Right ventricle myocardium inferior (tissue), 1 donor: ENCODE results near the gene ADAMTS16. TPM values are rescaled to one million over a fixed set of nuclear protein-coding genes. Genes with fewer than 3 reads are reported as not detected.

Source experiments
- ATAC-seq: fragments of 200-7000 bp; cut with Tn5 transposase; one replicate; pipeline ENCODE4 v1.9.1; 2020; ENCODE audit warnings: mild to moderate bottlenecking, moderate library complexity
- DNase-seq: peaks from one replicate; pipeline ENCODE4 v3.0.0; 2021; ENCODE audit errors: missing footprints
- intact Hi-C: fragments of 100-400 bp; cut with DNase I; formaldehyde crosslinking; loops from one replicate; pipeline ENCODE4 v1.11.0; 2022
- total RNA-seq: library from RNA; stranded (reverse); fragmentation: NEBNext Ultra II Directional; extraction: Animal tissue kit (Norgen Biotek cat#: 25700); gene quantifications from one replicate; pipeline ENCODE4 v1.2.1, GENCODE V29; 2021
- donor health status: DM: no; HTN: yes; CAD: no; lungs with severe emphysema.

Gene ADAMTS16
- total RNA-seq, 1 donor from 2014 or later: not detected

DNA sequence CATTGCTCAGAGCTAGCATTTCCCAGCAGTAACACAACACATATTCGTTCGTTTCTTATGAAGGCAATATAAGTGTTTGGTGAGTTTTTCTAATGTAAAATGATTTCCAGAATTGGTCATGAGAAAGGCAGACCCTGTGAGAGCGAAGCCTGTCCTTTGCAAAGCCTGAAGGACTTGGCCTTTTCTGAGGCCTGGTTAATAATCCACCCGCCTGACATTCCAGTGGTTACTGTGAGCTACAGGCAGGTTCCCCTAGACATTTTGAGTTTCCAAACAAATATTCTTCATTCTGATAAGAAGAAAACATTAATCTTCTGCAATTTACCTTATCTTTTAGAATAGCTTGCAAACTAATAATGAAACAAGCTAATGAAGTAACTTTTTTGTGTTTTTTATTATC lies 38.0 kb downstream of the ADAMTS16 start:
- ATAC-seq: no peak
- intact Hi-C loops: no loop called here
- DNase-seq: no peak

GRCh38 chr5:5178580-5178979 lies 38.5 kb downstream of the ADAMTS16 start:
- intact Hi-C loops: no loop called here
- DNase-seq: no peak
- ATAC-seq: no peak

GRCh38 chr5:5179079-5179478 lies 38.9 kb downstream of the ADAMTS16 start:
- ATAC-seq: no peak
- no peak for DNase-seq
- intact Hi-C loops: no loop called here

- no peak for ATAC-seq
- no peak for DNase-seq
- intact Hi-C loops: no loop called here
Observed at GRCh38 chr5:5179597-5179996, 39.5 kb downstream of the ADAMTS16 start.

DNA sequence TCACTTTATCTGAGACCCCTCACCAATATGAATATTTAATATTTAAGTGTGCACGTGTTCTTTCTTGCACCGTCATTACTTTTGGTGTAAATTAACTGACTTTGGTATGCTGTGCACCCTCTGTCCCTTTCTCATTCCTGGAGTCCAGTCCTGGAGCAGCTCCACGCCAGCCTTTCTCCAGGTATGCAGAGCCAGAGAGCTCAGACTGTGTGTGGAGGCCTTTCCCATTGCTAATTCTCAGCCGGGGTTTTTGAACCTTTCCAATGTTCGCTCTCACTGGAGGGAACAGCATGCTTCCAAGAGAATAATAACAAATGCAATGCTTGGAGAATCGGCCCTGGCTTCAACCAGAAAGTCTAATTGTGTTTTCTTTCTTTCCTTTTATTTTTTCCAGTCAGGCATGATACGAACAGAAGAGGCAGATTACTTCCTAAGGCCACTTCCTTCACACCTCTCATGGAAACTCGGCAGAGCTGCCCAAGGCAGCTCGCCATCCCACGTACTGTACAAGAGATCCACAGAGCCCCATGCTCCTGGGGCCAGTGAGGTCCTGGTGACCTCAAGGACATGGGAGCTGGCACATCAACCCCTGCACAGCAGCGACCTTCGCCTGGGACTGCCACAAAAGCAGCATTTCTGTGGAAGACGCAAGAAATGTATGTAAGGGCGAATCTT lies 41.7 kb downstream of the ADAMTS16 start:
- intact Hi-C loops: no loop called here
- DNase-seq: no peak

DNA sequence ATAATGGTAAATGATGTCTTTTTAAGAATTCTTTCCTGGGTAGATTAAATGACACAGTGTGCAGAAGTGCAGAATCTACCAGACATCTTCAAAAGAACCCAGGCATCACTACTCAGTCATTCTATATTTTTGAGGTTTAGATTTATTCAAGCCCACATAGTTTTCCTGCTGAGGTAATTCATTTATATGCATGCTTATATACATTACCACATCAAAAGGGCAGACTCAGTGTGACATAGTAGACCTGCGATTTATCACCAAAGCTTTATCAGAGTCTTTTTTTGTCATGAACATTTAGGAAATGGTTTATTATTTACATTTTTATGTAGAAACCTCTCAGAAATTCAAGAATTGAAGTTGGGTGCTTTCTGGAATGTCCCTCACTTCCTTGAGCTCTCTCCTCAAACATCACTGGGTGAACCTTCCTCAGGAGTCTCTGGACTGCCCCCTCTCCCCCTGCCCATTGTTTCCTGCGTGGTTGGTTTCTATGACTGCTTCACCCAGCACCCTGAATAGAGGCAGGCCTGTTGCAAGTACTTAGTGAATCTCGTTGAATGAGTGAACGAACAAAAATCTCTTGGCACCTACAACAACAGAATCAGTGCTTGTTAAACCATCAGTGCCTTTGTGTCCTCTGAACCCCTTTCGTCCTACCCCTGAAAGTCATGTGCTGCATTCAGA lies 42.5 kb downstream of the ADAMTS16 start:
- intact Hi-C loops: no loop called here
- ATAC-seq (no peak), DNase-seq (no peak)

More for the DNA sequence above, 41.7 kb downstream of the ADAMTS16 start:
- ATAC-seq: no peak

GRCh38 chr5:5183189-5183699 lies 43.1 kb downstream of the ADAMTS16 start:
- ATAC-seq (no peak), DNase-seq (no peak)
- intact Hi-C loops: no loop called here

DNA sequence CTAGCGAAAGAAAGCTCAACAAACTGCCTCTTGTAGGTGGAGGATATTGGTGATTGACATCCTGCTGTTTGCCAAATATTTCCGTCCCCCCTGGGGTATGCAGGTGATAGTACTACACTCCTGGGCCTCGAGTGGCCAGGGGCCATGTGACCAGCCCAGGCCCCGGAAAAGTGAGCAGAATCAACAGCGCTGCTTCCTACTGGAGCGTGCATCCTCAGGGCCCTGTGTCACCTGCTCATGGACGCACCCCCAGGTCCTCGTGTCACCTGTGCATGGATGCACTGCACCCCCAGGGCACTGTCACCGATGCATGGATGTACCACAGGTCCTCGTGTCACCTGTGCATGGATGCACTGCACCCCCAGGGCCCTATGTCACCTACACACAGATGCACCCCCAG lies 43.8 kb downstream of the ADAMTS16 start:
- intact Hi-C loops: no loop called here
- ATAC-seq (no peak), DNase-seq (no peak)

DNA sequence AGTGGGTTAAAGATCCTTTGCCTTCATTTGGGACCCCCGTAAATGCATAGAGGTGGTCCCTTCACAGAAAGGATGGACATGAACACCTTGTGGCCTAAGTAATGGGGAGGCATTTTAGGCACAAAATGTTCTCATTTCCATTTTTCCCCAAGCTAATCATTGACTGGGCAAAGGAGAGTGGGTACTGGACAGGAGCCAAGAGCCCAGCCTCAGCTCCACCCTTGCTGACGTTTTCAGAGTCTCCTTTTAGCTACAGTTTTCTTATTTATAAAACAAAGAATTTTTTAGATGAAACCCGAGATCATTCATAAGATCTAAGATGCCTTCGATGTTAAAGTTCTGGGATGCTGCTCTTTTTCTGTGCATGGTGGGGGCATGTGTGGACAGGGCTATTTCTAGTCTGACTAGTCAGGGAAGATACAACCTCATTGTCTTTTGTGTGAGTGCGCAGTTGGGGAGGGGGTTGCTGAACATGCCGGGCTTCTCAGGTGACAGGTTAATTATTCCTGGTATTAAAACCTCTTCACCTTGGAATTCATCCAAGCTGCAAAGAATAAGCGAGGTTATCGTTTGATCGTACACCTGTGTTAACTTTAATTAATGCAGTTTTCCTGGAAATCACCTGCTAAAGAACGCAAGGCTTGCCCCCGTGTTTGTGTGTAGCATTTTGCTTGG lies 48.4 kb downstream of the ADAMTS16 start:
- intact Hi-C loops: no loop called here
- ATAC-seq (no peak), DNase-seq (no peak)

DNA sequence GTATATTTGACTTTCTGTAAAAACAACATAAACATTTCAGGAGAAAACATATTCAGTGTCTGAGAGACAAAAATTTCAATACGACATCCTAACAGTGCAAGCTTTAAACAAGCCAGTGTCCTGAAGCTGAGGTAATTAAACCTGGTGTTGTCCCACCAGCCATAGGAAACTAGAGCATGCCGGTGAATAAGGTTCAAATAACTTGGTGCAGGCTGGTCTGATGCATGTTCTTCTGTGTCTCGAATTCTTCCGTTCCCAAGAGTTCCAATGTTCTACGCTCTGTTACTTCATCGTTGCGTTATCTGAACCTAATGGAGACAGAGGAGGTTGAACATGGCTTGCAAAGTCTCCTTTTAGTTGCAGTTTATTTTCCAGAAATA lies 48.9 kb downstream of the ADAMTS16 start:
- intact Hi-C loops: no loop called here
- ATAC-seq: no peak
- DNase-seq: no peak

- ATAC-seq: no peak
- intact Hi-C loops: no loop called here
- DNase-seq: no peak
Observed at GRCh38 chr5:5191906-5192305, 51.8 kb downstream of the ADAMTS16 start.

DNA sequence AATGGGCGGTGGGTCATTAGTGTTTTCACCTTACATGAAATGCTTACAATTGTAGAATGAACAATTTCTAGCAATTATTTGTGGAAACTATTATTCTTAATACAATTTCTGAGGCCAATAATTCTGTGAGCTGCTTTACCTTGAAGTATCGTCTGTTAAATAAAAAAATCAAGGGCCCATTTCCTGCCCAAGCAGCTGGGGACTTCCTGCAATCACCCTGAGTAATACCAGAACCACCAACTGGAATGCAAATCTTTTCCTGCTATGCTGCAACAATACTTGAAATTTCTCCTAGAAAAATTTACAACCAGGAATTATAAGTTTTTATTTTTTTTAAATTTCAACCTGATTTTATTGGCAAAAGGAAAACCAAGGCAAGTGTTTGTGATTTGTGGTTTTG lies 52.6 kb downstream of the ADAMTS16 start:
- intact Hi-C loops: no loop called here
- no peak for ATAC-seq

DNA sequence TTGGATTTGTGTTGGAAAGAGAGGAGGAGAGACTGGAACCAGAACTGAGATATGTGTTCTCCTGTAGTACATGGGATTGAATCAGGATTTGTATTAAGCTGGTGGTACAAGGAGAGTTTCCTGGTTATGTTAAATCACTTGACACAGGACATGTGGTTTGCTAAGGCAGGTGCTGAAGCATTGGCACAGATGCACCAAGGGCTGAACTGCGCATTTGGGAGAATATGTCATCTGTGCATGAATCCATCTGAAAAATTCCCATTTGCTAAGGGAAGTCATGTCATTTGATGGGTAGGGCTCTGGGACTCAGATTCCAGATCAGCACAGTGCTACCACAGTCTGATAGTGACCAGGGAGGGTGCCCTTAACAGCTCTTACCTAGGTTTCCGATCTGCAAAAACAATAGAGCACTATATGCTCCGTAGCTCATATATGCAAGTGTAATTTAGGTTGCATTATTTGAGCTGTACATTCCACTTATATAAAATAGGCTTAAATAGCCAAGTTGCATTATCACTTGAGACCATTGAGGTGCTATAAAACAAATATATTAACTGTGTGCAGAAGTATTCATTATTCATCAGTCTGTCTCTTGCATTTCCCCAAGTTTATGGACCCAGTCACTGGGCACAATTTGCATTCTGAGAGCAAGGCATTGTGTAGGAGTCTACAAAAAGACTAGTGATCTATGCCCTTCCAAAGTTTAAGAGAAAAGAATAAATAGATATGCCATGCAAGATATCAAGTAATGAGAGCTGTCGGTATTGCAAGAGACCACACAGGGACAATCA lies 55.2 kb downstream of the ADAMTS16 start:
- ATAC-seq: no peak
- intact Hi-C loops: no loop called here
- DNase-seq: no peak

More for the DNA sequence above, 52.6 kb downstream of the ADAMTS16 start:
- DNase-seq: no peak

GRCh38 chr5:5198135-5198534 lies 58.0 kb downstream of the ADAMTS16 start:
- intact Hi-C loops: no loop called here

DNA sequence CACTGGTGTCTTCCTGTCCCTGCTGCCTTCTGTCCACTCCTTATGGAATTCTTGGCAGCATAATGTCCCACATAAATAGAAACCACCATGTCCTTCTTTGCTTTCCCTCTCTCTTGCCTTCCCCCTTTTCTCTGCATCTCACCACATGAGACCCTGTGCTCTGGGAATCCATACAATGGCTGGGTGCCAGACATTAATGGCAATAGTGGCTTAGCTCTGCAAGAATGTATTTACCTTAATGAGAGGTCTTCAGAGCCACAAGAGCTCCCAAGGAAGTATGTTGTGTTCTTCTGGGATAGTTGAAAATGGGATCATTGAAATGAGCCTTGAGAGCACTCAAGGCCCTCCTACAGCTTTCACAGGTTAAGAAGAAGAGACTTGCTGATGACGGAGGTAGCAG lies 58.7 kb downstream of the ADAMTS16 start:
- intact Hi-C loops: no loop called here
- no peak for DNase-seq
- no peak for ATAC-seq

More at GRCh38 chr5:5198135-5198534, 58.0 kb downstream of the ADAMTS16 start:
- ATAC-seq (no peak), DNase-seq (no peak)

DNA sequence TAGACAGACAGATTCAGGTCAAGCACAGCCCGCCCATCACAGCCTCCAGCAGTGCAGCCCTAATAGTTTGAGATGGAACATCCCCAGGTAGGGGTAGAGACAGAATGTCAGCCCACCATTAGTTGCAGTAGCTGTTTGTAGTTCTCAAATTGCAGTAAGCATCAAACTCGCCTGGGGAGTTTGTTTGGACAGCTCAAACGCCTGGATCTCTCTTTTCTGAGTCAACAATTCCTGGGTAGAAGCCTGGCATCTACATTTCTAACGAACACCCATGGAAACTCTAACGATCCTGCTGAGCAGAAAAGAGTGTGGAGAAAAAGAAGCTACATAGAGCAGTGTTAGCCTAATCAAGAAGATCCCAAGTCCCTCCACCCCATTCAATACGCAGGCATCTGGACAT lies 59.4 kb downstream of the ADAMTS16 start:
- intact Hi-C loops: no loop called here

GRCh38 chr5:5200133-5200532 lies 60.0 kb downstream of the ADAMTS16 start:
- intact Hi-C loops: no loop called here
- ATAC-seq (no peak), DNase-seq (no peak)

More for the DNA sequence above, 59.4 kb downstream of the ADAMTS16 start:
- ATAC-seq: no peak
- DNase-seq: no peak

- no peak for ATAC-seq
- DNase-seq: no peak
- intact Hi-C loops: no loop called here
Observed at GRCh38 chr5:5202321-5202720, 62.2 kb downstream of the ADAMTS16 start.

- intact Hi-C loops: no loop called here
- no peak for DNase-seq
- no peak for ATAC-seq
Observed at GRCh38 chr5:5203451-5203850, 63.3 kb downstream of the ADAMTS16 start.
